Large intestine (tissue), 3 donors: ENCODE results near the gene TMX1. TPM values are rescaled to one million over a fixed set of nuclear protein-coding genes. Genes with fewer than 3 reads are reported as not detected.

Source experiments
- DNase-seq, 2 donors: peaks; one replicate each; pipeline versions ENCODE4 v3.0.0 to v3.0.0-alpha.2; 2013
- H3K27ac ChIP-seq: one replicate; pipeline ENCODE4 v1.5.1; 2013; ENCODE audit warnings: low read length
- H3K27me3 ChIP-seq: 2 replicates; pipeline ENCODE4 v1.6.1; 2013; ENCODE audit warnings: low read length; ENCODE audit not compliant: control insufficient read depth, insufficient read depth
- H3K36me3 ChIP-seq: 2 replicates; pipeline ENCODE4 v1.6.1; 2013; ENCODE audit warnings: low read length; ENCODE audit not compliant: control insufficient read depth, insufficient read depth
- H3K4me1 ChIP-seq: one replicate; pipeline ENCODE4 v1.6.1; 2013; ENCODE audit warnings: low read length; ENCODE audit not compliant: control insufficient read depth, insufficient read depth
- H3K4me3 ChIP-seq: one replicate; pipeline ENCODE4 v1.5.1; 2013; ENCODE audit warnings: low read length
- H3K9me3 ChIP-seq: one replicate; pipeline ENCODE4 v1.6.1; 2013; ENCODE audit warnings: mild to moderate bottlenecking, low read depth, low read length, moderate library complexity; ENCODE audit not compliant: control insufficient read depth
- WGBS: methylation state at CpG from one replicate; pipeline ENCODE4 v1.1.5; 2013; ENCODE audit warnings: low lambda C conversion rate; ENCODE audit not compliant: insufficient coverage; 5-methylcytosine and 5-hydroxymethylcytosine counted together
- polyA plus RNA-seq: library from polyadenylated mRNA; unstranded; fragments of 120-200 nt; gene quantifications from one replicate; pipeline ENCODE4 v1.2.1, GENCODE V29; 2013

TMX1 gene
- polyA plus RNA-seq, 1 donor, result 35.8 TPM

DNA sequence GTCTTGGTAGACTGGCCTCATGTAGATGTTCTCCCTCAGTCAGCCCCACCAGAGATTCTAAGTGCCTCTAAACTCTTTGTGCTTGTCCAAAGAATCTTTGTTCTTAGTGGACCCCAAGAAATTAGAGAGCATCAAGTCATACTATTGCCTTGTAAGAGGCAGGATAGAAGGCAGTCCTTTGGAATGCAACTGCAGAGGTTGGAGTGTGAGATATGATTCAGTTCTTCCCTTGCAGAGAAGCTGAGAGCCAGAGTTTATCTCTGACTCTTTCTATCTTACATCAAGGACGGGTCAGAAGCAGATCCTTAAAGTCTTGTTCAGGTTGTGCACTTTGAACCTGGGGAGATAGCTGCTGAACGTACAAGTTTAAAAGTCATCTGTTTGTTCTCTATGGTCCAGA is 21.1 kb downstream of the TMX1 start:
- no peaks in the 10 kb centered on the region for H3K4me1 ChIP-seq
- DNase-seq, result no peak
- H3K36me3 ChIP-seq, result no peaks in the 10 kb centered on the region
- no peak overlapping the region for H3K27ac ChIP-seq
- no peaks in the 10 kb centered on the region for H3K27me3 ChIP-seq
- WGBS, result no CpG with 5 or more reads among the region's 2 CpGs
- H3K4me3 ChIP-seq, result no peak overlapping the region
- no peaks in the 10 kb centered on the region for H3K9me3 ChIP-seq

DNA sequence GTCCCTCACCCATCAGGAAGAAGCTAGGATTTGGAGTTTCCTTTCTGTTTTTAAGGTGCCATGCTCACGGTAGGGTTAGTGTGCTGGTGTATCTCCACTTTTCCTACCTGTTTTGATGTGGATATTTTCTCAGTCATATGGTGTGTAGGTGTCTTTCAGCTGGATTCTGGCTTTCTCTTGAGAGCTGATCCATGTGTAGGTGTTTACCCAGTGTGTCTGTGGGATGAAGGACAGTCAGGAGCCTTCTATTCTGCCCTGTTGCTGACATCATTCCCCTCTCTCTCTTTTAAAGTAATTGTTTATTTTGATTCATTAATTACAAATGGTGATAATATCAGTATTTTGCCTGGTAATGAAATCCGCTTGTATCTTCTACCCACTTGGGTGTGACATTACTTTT is 22.8 kb downstream of the TMX1 start:
- Histone ChIP-seq H3K27ac (no peak overlapping the region), H3K9me3 (no peaks in the 10 kb centered on the region), H3K4me3 (no peak overlapping the region), H3K4me1 (no peaks in the 10 kb centered on the region), H3K27me3 (no peaks in the 10 kb centered on the region), H3K36me3 (no peaks in the 10 kb centered on the region)
- no peak for DNase-seq
- 100% methylated on average over 2 of the region's 2 CpGs for WGBS

DNA sequence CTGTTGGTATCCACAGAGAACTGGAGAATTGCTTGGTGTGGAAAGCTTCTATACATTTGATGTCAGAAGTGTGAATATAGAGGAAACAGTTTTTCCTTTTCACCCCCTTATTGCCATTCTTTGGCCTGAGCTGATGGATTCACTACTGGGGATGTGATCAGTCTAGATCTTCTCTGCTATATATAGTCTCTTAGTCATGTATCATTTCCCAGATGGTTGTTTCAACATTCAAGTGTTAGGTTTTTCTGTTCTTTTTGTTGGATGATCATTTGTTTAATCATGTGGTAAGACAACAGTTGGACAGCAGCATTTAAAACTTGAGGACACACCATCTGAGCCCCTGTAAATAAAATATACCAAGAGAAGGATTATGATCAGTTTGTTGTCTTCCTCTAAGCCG is 29.6 kb downstream of the TMX1 start:
- H3K4me3 ChIP-seq, result no peak overlapping the region
- no peaks in the 10 kb centered on the region for H3K9me3 ChIP-seq
- no peaks in the 10 kb centered on the region for H3K27me3 ChIP-seq
- no peak for DNase-seq
- WGBS, result no CpG with 5 or more reads among the region's 1 CpG
- H3K36me3 ChIP-seq, result no peaks in the 10 kb centered on the region
- H3K4me1 ChIP-seq, result no peaks in the 10 kb centered on the region
- H3K27ac ChIP-seq, result no peak overlapping the region

DNA sequence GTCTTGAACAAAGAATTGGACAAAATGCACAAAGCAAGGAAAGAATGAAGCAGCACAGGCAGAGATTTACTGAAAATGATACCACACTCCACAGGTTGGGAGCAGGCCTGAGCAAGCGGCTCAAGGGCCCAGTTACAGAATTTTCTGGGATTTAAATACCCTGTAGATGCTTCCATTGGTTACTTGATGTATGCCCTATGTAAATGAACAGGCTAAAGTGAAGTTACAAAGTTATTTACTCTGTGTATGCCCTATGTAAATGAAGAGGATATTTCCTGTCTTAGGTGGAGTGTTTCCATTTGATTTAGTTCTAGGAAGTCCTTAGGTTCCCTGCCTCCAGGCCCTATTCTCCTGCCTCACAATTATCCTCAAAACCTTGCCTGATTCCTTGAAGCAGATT is 36.6 kb downstream of the TMX1 start:
- no peaks in the 10 kb centered on the region for H3K27me3 ChIP-seq
- WGBS, result no CpG with 5 or more reads among the region's 1 CpG

DNA sequence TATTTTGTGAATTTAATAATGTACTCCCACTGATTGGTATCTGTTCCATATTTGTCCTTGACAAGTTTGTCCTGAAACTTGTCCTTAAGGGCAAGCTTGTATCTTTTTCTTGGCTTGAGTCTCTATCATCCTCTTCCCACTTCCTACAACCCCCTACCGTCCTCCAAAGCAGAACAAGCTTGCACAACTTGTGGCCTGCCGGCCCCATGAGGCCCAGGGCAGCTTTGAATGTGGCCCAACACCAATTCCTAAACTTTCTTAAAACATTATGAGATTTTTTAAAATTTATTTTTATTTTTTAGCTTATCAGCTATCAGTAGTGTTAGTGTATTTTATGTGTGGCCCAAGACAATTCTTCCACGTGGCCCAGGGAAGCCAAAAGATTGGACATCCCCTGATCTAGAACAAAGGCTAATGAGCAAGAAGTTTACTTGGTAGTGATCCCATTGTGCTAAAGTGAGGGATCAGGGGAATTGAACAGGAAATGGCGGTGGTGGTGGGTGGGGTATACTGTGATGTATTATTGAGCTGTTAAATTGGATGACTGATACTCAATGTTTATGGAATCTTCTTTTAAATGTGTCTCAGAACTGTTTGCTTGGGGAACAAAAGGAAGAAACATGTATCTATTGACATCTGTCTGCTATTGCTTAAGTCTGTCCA is 37.8 kb downstream of the TMX1 start:
- Histone ChIP-seq H3K36me3 (no peaks in the 10 kb centered on the region), H3K4me3 (no peak overlapping the region), H3K9me3 (no peaks in the 10 kb centered on the region), H3K27ac (no peak overlapping the region), H3K27me3 (no peaks in the 10 kb centered on the region), H3K4me1 (no peaks in the 10 kb centered on the region)
- WGBS, result 83% methylated on average over 2 of the region's 4 CpGs
- no peak for DNase-seq

More for the DNA sequence above, 36.6 kb downstream of the TMX1 start:
- no peak for DNase-seq
- no peaks in the 10 kb centered on the region for H3K36me3 ChIP-seq
- H3K4me3 ChIP-seq, result no peak overlapping the region
- no peaks in the 10 kb centered on the region for H3K9me3 ChIP-seq
- H3K27ac ChIP-seq, result no peak overlapping the region
- no peaks in the 10 kb centered on the region for H3K4me1 ChIP-seq

DNA sequence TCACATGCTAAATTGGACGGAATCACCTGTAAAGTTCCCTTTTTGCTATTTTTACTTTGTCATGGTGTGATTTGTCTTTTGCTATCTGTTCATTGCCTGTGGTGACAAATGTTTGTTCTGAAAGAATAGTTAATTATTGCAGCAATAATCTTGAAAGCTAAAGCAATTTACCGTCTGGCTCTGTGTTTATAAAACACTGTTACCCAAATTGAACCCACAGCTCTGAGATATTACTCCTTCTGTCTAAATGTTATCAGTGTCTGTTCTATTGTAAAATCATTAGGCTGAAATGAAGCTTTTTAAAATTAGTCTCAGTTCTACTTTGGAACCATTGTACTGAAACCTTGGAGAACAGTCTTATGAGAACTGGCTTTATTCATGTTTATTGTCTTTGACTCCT is 42.5 kb downstream of the TMX1 start:
- Histone ChIP-seq H3K27ac (no peak overlapping the region), H3K27me3 (no peaks in the 10 kb centered on the region), H3K4me1 (no peaks in the 10 kb centered on the region), H3K4me3 (no peak overlapping the region), H3K36me3 (no peaks in the 10 kb centered on the region), H3K9me3 (no peaks in the 10 kb centered on the region)
- peak in 1 of 2 donors; percentile 20 for DNase-seq
- WGBS, result 0% methylated on average over 1 of the region's 2 CpGs

DNA sequence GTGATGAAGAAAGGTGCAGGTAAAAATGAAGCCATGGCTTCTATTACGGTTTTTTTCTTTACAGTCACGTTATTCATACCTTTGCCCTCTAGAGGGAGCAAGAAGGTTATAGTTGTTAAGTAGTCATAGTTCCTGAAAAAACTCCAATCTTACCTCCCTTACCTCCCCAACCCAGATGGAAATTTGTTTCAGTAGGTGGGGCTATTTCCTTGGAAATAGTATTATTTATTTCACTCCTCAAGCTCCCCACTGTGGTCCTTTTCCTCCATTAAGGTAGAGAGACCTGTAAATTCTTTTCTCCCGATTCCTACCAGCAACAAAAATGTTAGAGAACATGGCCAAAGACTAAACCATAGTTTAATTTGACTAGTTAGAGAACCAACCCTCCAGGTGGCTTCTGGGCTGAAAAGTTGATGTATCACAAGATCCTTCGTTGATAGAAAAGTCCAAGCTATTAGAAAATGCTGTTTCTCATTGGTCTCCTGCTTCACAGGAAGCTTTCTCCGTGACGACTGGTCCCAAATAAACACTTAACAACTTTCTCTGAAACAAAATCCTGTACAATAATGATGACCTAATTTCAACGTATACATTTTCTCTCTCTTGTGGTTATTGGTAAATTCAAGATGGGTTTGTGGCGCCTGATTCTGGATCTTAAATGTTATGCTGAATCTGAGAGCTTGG is 43.5 kb downstream of the TMX1 start:
- WGBS, result 63% methylated on average over 2 of the region's 8 CpGs
- no peaks in the 10 kb centered on the region for H3K36me3 ChIP-seq
- H3K27ac ChIP-seq, result no peak overlapping the region
- no peaks in the 10 kb centered on the region for H3K9me3 ChIP-seq
- peak; percentile 49 to 51 for DNase-seq
- no peaks in the 10 kb centered on the region for H3K27me3 ChIP-seq
- H3K4me3 ChIP-seq, result no peak overlapping the region
- H3K4me1 ChIP-seq, result no peaks in the 10 kb centered on the region

DNA sequence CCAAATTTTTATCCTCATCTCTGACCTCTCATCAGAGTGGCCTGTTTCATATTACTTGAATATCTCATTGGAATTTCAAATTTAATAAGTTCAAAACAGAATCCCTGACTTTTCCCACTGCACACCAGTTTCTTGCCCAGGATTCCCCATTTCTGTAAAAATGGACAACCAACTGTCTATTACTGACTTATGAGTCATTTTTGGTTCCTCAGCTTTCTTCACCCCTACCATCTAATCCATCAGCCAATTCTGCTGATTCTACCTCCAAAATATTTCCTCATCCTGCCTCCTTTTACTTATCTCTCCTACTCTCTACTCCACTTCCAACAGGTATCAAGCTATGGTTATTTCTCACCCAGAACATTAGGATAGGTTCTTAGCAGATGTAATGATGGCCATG is 44.2 kb downstream of the TMX1 start:
- Histone ChIP-seq H3K4me1 (no peaks in the 10 kb centered on the region), H3K9me3 (no peaks in the 10 kb centered on the region), H3K27me3 (no peaks in the 10 kb centered on the region), H3K27ac (no peak overlapping the region), H3K36me3 (no peaks in the 10 kb centered on the region), H3K4me3 (no peak overlapping the region)
- DNase-seq, result no peak

DNA sequence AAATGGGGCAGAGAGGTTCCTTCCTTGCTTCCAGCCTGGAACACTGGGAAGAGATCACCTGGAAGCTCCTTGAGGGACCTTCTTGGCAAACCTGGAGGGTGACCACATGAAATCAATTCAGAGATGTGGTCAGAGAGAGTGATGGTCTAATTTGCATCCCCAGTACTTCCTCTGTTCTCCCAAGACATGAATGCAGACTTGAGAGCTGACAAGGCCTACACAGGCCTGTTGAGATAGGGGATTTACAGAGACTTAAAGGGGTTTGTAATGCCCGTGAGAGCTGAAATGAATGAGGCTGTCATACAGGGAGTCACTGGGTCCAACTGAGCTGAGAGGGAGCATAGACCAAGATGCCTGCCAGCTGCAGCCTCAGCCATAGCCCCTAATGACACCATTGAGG is 45.1 kb downstream of the TMX1 start:
- DNase-seq, result no peak
- no peaks in the 10 kb centered on the region for H3K27me3 ChIP-seq
- H3K9me3 ChIP-seq, result no peaks in the 10 kb centered on the region
- no peaks in the 10 kb centered on the region for H3K36me3 ChIP-seq
- no peak overlapping the region for H3K4me3 ChIP-seq
- WGBS, result no CpG with 5 or more reads among the region's 1 CpG
- no peak overlapping the region for H3K27ac ChIP-seq
- no peaks in the 10 kb centered on the region for H3K4me1 ChIP-seq

DNA sequence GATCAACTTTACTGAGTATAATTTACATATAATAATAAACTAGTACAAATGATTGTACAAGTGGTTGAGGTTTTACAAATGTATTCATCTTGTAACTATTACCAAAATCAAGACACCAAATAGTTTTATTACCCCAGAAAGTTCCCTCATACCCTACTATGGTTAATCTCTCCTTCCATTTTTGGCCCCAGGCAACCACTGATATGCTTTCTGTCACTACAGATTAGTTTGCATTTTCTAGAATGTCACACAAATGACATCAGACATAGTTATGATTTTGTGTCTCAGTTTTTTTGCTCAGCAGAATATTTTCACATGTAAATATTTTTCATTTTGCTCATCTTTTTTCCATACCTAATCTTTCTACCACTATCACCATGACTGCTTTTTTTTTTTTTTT is 49.1 kb downstream of the TMX1 start:
- Histone ChIP-seq H3K9me3 (no peaks in the 10 kb centered on the region), H3K27ac (no peak overlapping the region), H3K4me3 (no peak overlapping the region), H3K4me1 (no peaks in the 10 kb centered on the region), H3K27me3 (no peaks in the 10 kb centered on the region), H3K36me3 (no peaks in the 10 kb centered on the region)
- DNase-seq, result no peak

DNA sequence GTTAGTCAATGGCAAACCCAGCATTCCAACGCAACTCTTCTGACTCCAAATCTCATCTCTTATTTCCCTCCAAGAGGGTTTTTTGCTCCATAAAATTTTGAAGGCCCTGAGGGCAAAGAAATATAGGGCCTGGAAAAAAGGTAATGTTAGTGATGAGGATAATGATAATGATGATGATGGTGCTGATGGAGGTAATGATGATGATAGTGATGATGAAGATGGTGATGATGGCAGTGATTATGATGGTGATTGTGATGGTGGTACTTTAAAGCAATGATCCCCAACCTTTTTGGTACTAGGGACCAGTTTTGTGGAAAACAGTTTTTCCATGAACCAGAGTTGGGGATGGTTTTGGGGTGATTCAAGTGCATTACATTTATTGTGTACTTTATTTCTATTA is 50.1 kb downstream of the TMX1 start:
- DNase-seq, result no peak
- H3K9me3 ChIP-seq, result no peaks in the 10 kb centered on the region
- WGBS, result no CpG with 5 or more reads among the region's 1 CpG

More for the DNA sequence above, 50.1 kb downstream of the TMX1 start:
- H3K4me3 ChIP-seq, result no peak overlapping the region
- H3K27ac ChIP-seq, result no peak overlapping the region
- no peaks in the 10 kb centered on the region for H3K27me3 ChIP-seq
- H3K36me3 ChIP-seq, result no peaks in the 10 kb centered on the region
- H3K4me1 ChIP-seq, result no peaks in the 10 kb centered on the region
